KMS-11 (cell line): ENCODE data around the gene CXCR5.

Experiments used
- H2AFZ ChIP-seq: fragments of 200-600 bp; sonication (generic); 2 replicates; pipeline ENCODE4 v1.6.1; 2016; ENCODE audit warnings: antibody characterized with exemption, mixed run types, low read depth
- H3K27ac ChIP-seq: fragments of 200-600 bp; sonication (generic); 2 replicates; pipeline ENCODE4 v1.6.1; 2016; ENCODE audit warnings: mild to moderate bottlenecking, mixed run types
- H3K27me3 ChIP-seq: fragments of 200-600 bp; sonication (generic); 2 replicates; pipeline ENCODE4 v1.6.1; 2017; ENCODE audit warnings: mild to moderate bottlenecking, low read depth, mixed run types, moderate library complexity; ENCODE audit not compliant: insufficient read depth
- H3K36me3 ChIP-seq: fragments of 200-600 bp; sonication (generic); 2 replicates; pipeline ENCODE4 v1.6.1; 2017; ENCODE audit warnings: mild to moderate bottlenecking, mixed run types; ENCODE audit not compliant: insufficient read depth
- H3K4me1 ChIP-seq: fragments of 200-600 bp; sonication (generic); 2 replicates; pipeline ENCODE4 v1.6.1; 2016; ENCODE audit warnings: mild to moderate bottlenecking, low read depth, mixed run types; ENCODE audit not compliant: poor library complexity, severe bottlenecking
- H3K4me2 ChIP-seq: fragments of 200-600 bp; sonication (generic); 2 replicates; pipeline ENCODE4 v1.7.0; 2016; ENCODE audit warnings: mild to moderate bottlenecking, mixed run types
- H3K4me3 ChIP-seq: fragments of 200-600 bp; sonication (generic); IDR thresholded peaks from 2 replicates; pipeline ENCODE4 v1.6.1; 2017; ENCODE audit warnings: low read depth, low read length, mixed read lengths; ENCODE audit not compliant: insufficient read depth
- H3K79me2 ChIP-seq: fragments of 200-600 bp; sonication (generic); 2 replicates; pipeline ENCODE4 v1.6.1; 2016; ENCODE audit warnings: low read depth, mixed run types; ENCODE audit not compliant: insufficient read depth
- H3K9ac ChIP-seq: fragments of 200-600 bp; sonication (generic); 2 replicates; pipeline ENCODE4 v1.6.1; 2016; ENCODE audit warnings: mild to moderate bottlenecking, mixed run types
- H4K20me1 ChIP-seq: fragments of 200-600 bp; sonication (generic); 2 replicates; pipeline ENCODE4 v1.6.1; 2016; ENCODE audit warnings: mild to moderate bottlenecking, mixed run types; ENCODE audit not compliant: insufficient read depth
- CTCF ChIP-seq: fragments of 200-600 bp; sonication (generic); conservative IDR thresholded peaks from 2 replicates; pipeline ENCODE4 v1.6.1; 2017; ENCODE audit warnings: low read depth, mild to moderate bottlenecking, antibody characterized with exemption, low read length, moderate library complexity, mixed read lengths

The CXCR5 gene

GRCh38 chr11:118913411-118914125, 29.9 kb downstream of the CXCR5 start:
- Histone ChIP-seq H3K36me3 (no peaks in the 10 kb centered on the region), H3K4me3 (no peak overlapping the region), H3K27me3 (no peaks in the 10 kb centered on the region), H3K4me2 (no peak overlapping the region), H4K20me1 (no peaks in the 10 kb centered on the region), H3K4me1 (peaks cover 5% of the 10 kb centered on the region), H3K9ac (no peak overlapping the region), H3K79me2 (no peaks in the 10 kb centered on the region), H3K27ac (no peak overlapping the region), H2AFZ (no peak overlapping the region)
- no peak for TF ChIP-seq CTCF

- no peak overlapping the region for H3K9ac ChIP-seq
- H3K4me3 ChIP-seq: no peak overlapping the region
- no peak for TF ChIP-seq CTCF
- no peaks in the 10 kb centered on the region for H3K79me2 ChIP-seq
- H3K27ac ChIP-seq: no peak overlapping the region
- H2AFZ ChIP-seq: no peak overlapping the region
- H3K4me1 ChIP-seq: peaks cover 5% of the 10 kb centered on the region
- no peaks in the 10 kb centered on the region for H3K36me3 ChIP-seq
- H4K20me1 ChIP-seq: no peaks in the 10 kb centered on the region
- H3K4me2 ChIP-seq: no peak overlapping the region
- no peaks in the 10 kb centered on the region for H3K27me3 ChIP-seq
Measured at GRCh38 chr11:118914178-118914918, 30.7 kb downstream of the CXCR5 start.

GRCh38 chr11:118914987-118915386, 31.3 kb downstream of the CXCR5 start:
- Histone ChIP-seq H3K4me2 (no peak overlapping the region), H3K4me1 (peaks cover 5% of the 10 kb centered on the region), H4K20me1 (no peaks in the 10 kb centered on the region), H2AFZ (no peak overlapping the region), H3K79me2 (no peaks in the 10 kb centered on the region), H3K27me3 (no peaks in the 10 kb centered on the region), H3K36me3 (no peaks in the 10 kb centered on the region), H3K9ac (no peak overlapping the region), H3K27ac (no peak overlapping the region), H3K4me3 (no peak overlapping the region)
- TF ChIP-seq CTCF: no peak

GRCh38 chr11:118915396-118915795, 31.7 kb downstream of the CXCR5 start:
- Histone ChIP-seq H3K36me3 (no peaks in the 10 kb centered on the region), H2AFZ (no peak overlapping the region), H3K79me2 (no peaks in the 10 kb centered on the region), H3K27ac (no peak overlapping the region), H3K4me2 (no peak overlapping the region), H4K20me1 (no peaks in the 10 kb centered on the region), H3K9ac (no peak overlapping the region), H3K27me3 (no peaks in the 10 kb centered on the region), H3K4me1 (peaks cover 5% of the 10 kb centered on the region), H3K4me3 (no peak overlapping the region)
- TF ChIP-seq CTCF: no peak
